Stimulated activated CD4-positive, alpha-beta T cell treated with anti-CD3 and anti-CD28 coated beads, Interleukin-4, amount 100 ng/mL, for 48 hours (primary cell): ENCODE results near the gene ZFAND5.

Experiments
- DNase-seq, 2 donors: peaks; one replicate each; pipeline ENCODE4 v3.0.0-alpha.2; 2020; ENCODE audit warnings: low read depth in 2 of 2

ZFAND5 gene, protein sequence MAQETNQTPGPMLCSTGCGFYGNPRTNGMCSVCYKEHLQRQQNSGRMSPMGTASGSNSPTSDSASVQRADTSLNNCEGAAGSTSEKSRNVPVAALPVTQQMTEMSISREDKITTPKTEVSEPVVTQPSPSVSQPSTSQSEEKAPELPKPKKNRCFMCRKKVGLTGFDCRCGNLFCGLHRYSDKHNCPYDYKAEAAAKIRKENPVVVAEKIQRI

DNA sequence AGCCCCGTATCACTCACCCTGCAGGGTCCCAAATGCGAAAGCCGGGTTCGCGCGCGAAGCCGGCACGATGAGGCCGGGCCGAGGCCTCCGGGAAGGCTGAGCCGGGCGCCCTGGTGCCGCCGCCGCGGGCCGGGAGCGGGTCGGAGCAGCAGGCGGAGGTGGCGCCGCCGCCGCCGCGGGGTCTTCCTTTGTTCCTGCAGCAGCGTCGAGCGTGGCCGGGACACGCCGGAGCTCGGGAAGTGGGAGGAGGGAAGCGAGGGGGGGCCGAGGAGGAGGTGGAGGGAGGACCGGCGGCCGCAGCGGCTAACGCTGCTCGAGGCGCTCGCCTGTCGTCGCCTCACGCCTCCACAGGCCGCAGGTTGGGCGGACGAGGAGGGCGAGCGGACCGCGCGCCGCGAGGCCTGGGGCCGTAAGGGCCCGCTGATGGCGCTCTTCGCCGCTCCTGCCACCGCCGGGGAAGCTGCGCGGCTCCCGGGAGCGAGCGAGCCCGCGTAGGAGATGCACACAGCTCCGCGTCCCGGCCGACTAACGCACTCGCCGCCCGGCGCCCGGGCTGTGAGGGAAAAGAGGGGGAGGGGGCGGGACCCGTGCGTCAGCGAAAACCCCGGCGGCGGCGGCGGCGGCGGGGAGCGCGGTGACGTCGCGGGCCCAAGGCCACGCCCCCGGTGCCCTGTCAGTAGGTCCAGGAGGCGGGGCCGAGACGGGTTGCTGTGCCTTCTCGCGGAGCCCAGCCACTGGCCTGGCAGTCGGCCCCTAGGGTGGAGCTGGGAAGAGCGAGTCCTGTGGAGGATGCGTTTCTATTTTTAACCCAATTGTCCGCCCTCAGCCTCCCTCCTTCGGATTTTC lies at the start of gene ZFAND5:
Gene ZFAND5, minus strand, starts transcription at position 530 of the 846 bp plus-strand sequence. CDS start 4,430 bp downstream, outside the sequence.
- peak; percentile 91 to 94 for DNase-seq

DNA sequence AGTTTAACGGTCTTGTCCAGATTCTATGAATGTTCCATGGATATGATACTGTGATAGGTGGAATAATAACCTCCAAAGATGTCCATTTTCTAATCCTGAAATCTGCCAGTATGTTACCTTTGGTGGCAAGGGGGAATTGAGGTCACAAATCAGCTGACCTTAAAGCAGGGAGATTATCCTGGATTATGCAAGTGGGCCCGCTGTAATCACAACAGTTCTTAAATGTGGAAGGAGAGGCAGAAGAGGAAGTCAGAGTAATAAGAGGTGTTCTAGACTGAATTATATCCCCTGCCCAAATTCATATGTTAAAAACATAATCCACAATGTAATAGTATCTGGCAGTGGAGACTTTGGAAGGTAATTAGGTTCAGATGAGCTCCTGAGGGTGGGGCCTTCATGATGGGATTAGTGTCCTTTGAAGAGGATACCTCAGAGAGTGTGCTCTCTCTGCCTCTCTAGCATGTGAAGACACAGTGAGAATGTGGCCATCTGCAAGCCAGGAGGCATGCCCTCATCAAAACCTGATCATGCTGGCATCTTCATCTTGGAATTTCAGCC lies 47.6 kb upstream of the ZFAND5 start:
- DNase-seq = no peak

DNA sequence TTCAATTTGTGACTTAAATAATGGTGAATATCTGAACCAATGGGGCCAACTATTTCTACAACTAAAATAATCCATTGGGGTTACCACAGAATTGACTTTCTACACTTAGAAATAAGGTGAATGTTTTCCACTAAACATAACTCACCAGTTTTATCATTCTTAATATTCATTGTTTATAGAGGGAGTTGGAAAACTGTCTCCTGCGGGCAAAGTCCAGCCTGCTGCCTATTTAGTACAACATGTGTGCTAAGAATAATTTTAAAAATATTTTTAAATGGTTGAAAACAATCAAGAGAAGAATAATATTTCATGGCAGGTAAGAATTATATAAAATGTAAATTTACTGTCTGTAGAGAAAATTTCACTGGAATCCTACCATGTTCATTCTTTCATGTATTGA lies 45.2 kb upstream of the ZFAND5 start:
- DNase-seq = no peak

DNA sequence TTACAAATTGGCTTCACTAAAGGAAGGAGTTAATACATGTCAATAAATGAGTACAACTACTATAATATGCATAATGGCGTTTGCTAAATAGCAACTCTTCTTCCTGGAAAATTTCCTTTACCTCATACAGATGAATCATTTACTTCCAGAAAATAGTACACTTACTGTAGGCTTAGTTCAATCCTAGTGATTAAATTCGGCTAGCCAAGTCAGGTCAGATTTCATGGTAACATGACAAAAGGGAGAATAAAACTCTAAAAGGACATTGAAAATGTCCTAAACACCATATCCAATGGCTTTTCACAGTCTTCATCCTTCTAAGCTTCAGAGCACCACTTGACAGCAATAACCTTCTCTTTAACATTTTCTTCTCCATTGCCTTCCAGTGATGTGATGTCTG lies 42.1 kb upstream of the ZFAND5 start:
- DNase-seq = no peak

DNA sequence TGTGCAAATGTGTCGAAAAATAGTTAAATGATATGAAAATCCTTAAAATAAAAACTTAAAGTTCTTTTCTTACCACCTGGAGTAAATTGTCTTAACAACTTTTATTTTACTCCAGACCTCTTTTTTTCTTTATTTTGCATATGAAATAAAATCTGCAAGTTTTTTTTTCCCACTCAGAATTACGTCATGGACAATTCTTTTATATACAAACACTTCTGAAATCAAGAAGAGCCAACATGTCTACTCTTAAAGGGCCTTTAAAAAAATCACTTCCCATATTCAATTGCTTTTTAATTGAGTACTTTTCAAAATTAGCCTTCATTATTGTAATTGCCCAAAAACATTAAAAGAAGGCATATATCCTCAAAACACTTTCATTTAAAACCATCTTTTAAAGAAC lies 37.7 kb upstream of the ZFAND5 start:
- no peak for DNase-seq

DNA sequence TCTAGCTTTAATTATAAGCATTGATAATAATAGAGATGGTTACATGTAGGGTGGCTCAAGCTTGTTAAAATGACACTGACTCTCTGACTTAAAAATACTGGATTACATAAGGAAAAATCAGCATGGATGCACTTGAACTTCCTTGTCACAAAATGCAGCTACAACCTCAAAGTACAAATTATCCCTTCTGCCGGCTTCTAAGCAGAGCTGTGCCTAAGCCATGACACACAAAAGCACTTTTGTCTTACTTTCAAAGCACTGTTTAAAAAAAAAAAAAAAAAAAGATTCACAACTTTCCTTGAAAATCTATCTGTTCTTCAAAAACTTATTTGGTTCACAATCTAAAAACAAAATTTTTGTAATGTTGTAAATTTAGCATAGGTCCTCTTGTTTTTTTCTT lies 36.4 kb upstream of the ZFAND5 start:
- DNase-seq = no peak

DNA sequence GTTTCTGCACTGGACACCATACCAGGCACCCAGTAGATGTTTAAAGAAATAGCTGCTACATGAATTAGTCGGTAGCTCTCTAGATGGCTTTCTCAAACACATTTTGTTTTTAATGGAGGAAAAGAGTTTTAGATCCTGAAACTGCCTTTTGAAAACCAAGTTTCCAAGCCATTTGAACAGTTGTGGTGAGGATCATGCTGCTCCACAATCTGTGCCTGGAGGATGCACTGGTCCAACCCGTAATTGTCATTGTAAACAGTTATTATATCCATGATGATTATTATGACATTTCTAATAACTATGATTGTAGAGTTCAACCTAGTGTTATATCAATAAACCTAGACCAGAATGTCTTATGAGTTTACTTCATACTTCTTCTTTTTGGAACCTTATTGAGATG lies 35.9 kb upstream of the ZFAND5 start:
- DNase-seq = no peak

DNA sequence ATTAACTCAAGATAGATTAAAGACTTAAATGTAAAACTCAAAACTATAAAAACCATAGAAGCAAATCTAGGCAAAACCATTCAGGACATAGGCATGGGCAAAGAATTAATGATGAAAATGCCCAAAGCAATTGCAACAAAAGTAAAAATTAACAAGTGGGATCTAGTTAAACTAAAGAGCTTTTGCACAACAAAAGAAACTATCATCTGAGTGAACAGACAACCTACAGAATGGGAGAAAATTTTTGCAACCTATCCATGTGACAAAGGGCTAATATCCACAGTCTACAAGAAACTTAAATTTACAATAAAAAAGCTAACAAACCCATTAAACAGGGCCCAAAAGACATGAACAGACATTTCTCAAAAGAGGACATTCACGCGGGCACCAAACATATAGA lies 34.4 kb upstream of the ZFAND5 start:
- DNase-seq = no peak

DNA sequence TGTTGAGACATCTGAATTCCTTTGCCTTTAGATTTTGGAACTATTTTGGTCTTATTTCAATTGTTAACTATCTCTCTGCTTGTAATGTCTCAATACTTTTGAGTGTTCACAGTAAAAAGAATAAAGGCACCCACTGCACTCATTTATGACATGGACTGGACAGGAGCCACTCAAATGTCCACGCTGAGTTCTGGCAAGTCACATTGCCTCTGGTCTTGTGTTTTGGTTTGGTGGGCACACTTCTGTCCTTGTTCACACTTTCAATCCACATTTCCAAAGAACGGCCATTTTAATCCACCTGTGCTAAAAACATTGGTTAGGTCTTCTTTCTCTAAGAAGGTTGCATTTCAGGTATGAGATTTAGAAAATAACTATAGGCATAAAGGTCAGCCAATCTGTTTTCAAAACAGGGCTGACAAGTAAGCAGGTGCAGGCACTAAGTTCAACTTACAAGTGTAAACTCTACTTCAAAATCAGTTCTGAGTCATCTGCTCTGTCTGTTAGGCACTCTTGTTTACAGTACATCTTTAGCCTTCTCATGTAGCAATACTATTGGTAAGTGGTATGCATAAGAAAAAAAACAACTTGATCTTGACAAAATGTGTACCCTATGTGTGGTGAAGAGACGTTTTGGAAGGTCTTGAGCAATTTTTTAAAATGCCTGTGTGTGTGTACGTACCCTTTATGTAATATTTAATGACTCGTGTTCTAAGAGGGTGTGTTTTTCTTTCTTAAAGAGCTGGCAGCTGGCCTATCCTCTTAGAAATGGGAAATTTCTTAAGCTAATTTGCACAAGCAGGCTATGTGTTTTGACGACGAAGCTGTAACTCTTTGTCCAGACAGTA lies 31.5 kb upstream of the ZFAND5 start:
- no peak for DNase-seq

DNA sequence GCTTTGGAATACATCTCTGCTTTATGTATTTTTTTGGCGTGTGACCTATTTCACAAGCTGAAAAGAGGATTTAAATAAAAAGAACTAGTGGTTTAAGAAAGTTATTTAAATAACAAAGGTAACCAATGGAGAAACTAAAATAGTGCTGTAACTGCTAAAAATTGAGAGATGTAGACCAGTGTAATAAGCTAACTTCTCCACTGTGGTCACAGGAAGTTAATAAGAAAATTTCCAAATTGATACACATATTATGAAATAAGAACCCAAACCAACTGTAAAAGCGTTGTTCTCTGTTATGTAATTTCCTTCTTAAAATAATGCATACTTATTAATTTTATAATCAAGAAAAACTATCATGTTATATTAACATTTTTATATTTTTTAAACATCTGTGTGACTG lies 29.1 kb upstream of the ZFAND5 start:
- DNase-seq = no peak

DNA sequence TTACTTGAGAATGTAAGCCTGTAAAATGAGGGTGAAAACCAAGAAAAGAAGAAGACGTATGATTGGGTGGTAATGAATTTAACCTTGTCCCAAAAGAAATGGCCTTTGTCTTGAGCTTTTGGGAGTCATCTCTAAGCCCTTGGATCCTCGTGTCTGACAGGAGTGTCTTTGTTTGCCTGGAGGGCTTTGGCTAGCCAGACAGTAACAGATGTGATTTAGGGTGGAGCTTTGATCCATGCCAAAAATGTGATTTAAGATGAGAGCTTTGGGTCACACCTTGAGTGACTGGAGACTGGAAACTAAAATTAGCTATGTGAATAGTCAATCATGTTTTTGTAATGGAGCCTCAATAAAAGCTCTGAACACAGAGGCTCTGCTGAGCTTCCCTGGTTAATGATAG lies 25.9 kb upstream of the ZFAND5 start:
- DNase-seq = no peak

DNA sequence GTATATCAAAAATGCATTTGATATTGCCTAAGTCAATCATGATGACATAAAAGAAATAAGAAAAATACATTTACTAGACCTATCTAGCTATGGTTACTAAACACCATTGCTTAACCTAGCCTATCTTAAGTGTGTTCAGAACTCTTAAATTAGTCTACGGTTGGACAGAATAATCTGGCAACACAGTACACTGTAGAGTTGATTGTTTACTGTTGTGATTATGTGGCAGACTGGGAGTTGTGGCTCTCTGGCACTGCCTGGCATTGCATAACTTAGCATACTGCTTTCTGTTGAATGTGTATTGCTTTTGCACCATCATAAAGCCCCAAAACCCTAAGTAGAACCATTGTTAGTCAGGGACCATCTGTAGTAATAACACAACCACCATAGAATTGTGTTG lies 21.2 kb upstream of the ZFAND5 start:
- no peak for DNase-seq

DNA sequence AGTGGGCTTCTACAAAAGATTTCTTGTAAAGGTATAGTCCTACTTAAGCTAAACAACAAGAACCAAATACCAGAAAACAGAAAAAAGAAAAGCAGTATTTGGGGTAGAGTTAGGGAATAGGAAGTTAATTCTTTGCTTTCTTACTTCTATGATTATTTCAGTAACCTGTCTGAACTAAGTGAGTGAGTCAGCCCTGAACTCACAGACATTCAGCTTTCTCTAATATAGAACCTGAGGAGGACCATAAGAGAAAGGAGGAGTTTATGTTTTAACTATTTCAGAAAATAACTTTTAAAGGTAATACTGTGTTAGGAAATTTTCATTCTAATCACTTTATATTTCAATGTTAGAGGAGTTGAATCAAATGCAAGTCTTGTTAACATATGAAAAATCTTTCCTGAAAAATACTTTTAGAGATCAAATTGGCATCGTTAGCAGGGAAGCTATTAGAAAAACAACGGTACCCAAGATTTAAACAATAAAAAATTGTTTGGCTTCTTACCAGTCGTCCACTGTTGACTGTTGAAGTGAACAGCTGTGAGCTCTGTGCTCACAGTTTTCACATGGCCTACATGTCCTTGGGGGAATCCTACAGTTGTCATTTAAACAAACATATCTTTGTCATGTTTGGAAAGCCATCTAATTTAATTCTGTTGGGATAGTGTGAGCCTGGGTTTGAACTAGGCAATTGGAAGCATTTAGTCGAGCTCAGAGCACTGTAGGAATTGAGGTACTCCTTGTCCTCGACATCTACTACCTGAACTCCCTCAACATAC lies 19.9 kb upstream of the ZFAND5 start:
- DNase-seq = no peak

DNA sequence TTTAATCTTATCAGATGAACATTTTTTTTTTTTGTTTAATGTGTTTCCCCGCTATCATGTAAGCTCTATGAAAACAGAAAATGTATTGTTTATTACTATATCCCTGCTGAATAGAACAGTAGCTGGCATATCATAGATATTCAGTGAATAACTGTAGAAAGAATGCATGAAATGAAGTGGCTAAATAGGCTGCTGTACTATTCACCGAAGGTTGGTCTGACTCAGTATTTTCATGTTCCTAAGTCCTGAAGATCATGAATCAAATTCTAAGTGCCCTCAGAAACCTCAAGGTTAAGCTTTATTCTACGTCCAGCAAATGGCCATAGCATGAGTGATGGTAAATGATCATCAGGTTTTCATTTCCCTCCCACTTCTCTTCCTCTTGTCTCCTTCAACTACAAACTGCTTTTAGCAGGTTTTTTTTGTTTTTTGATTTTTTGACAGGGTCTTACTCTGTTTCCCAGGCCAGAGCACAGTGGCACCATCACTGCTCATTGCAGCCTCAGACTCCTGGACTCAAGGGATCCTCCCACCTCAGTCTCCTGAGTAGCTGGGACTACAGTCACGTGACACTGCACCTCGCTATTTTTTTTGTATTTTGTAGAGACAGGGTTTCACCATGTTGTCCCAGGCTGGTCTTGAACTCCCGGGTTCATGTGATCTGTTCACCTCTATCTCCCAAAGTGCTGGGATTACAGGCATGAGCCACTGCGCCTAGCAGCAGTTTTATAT lies 19.1 kb upstream of the ZFAND5 start:
- no peak for DNase-seq

DNA sequence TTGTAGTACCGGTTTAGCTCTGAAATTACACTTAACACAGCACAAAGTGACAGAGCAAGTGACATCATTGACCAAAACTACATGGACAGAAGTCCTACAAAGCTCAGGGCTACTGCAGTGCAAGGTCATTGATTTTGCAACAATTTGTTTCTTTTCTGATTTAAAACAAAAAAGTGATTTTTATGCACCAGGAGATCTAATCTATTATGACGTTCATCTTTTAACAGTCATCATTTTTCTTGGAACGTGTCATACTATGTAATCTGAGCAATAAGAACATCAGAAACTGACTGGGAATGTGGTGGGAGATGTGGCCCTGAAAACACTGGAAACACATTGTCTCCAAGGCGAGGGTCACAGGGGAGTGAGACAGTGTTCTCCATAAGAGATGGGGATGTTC lies 17.4 kb upstream of the ZFAND5 start:
- DNase-seq = no peak

DNA sequence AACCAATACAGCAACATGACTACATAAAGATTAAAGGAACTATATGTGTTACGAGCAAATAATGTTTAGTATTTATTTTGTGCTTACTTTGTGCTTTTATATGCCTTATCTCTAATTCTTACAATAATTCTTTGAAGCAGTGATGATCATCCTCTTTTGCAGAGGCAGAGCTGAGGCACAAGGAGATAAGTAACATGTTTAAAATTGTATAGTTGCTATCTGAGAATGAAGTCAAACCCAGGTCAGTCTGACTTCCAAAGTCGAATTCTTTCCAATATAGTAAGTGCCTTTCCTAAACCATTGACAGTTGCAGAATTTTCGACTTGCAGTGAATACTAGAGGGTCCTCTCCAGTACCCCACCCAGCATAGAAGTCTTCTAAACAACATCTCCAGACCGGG lies 12.0 kb upstream of the ZFAND5 start:
- no peak for DNase-seq

DNA sequence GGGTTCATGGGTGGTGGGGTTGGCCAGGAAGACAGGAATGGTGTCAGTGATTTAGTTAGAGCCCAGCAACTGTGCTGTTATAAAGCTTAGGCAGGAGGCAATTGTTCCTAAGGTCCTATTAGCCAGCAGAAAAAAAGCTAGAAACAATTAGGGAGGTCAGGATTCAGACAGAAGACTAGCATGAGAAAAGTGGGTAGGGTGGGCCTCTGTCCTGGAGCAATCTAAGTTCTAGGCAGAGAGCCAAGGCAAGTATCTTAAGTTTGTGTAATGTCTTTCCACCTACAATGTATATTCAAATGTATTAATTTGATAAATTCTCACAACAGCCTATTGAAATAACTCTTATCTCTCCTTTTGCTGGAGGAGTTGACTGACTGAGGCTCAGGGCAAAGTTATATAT lies 6.1 kb upstream of the ZFAND5 start:
- DNase-seq = no peak

DNA sequence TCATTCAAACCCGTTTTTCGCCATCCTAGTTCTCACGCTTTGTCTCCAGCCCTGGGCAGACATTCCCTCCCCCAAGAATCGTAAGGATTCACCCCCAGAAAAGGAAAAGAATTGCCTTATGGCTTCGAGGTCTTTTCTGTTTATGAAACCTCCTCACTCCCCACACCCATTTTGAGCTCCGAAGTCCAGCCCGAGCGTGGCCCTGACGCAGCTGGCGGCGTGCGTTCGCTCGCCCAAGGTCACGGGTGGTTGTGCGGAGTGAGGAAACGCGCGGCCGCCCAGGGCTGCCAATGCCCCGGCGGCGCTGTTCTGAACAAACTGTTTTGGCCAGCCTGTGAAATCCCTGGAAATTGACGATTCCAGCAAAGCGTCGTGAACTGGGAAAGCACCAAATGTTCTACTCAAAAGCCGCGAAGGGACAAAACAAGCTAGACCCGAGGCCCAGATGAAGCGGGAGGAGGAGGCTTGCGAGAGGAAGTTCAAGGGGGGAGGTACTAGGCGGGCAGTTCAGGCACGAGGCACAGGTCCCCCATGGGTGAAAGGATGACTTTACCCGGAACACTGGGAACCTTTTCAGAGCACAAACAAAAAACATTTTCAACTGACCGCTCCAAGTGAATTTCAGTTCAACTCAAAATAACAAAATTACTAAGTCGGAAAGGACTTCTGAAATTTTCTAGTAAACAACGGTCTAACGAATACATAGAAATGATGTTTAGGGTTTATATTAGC lies 683 bp upstream of the ZFAND5 start:
- DNase-seq = peak; percentile 34 to 35

DNA sequence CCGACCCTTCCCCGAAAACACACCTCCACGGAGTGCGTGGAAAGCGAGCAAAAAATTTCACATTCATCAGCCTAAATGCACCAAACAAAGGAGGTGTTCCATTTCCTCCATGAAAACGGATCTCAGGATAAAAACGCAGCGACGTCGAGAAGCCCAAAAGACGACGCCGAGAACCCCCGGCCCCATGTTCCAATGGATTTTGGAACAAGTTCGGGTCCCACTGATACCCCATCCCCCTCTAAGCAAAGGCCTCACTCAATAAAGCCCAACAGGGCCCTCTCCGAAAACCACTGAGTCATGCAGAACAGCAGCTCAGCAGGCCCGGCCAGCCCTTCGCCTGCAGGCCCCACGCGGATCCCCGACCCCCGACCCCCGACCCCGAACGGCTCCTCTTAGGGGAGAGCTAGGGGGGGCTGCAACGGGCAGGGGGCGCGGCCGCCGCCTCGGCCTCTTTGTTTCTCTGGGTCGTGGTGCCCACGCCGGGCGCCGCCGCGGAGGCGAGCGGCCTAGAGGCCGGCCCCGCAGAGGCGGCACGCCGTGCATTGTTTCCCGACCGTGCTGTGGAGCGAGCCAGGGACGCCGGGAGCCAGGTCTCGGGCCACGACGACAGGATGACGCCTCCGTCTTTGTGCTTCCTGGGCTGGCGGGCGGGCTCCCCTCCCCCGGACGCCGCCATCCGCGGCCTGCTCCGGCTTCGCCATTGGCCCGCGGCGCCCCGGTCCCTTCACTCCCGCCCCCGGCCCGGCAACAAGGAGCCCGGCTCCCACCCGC lies 915 bp downstream of the ZFAND5 start:
- DNase-seq = peak; percentile 51 to 61
